KBM-7 (cell line): ENCODE data around the gene SUSD6.

Experiments
- DNase-seq: peaks from one replicate; pipeline ENCODE4 v3.0.0-alpha.2; 2015
- in situ Hi-C: fragments of 300-500 bp; cut with MboI; formaldehyde crosslinking; loops from 2 replicates; pipeline ENCODE4 v1.14.3; 2020; ENCODE audit warnings: low sequenced_read_pairs, low pct_unique_long_range_greater_than_20kb, mixed read lengths

Gene SUSD6

GRCh38 chr14:69615496-69616407 is 4.4 kb downstream of the SUSD6 start:
- in situ Hi-C loops: no loop called here
- peak; percentile 81 for DNase-seq

DNA sequence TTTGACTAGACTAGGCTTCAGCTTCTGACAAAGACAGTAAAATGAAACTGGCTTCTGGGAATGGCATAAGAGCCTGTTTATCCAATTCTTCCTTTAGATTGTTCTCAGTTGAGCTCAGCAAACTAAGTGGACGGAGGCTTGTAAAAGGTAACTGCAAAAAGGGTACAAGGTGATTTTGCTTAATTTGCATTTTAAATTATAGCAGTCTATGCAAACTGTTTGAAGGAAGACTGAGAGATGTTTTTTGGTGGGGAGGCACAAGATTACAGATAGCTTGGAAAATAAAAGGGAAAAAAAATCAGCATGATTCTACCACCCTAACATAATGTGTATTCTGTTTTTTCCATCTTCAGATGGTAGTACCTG is 5.0 kb downstream of the SUSD6 start:
- in situ Hi-C loops: no loop called here
- DNase-seq: no peak

- in situ Hi-C loops: no loop called here
- DNase-seq: no peak
These were observed 6.4 kb downstream of the SUSD6 start for GRCh38 chr14:69617796-69618195.

- in situ Hi-C loops: no loop called here
These were observed 7.6 kb downstream of the SUSD6 start for GRCh38 chr14:69619012-69619411.

GRCh38 chr14:69620211-69620611 is 8.8 kb downstream of the SUSD6 start:
- DNase-seq: peak; percentile 46
- in situ Hi-C loops: no loop called here

More at GRCh38 chr14:69619012-69619411, 7.6 kb downstream of the SUSD6 start:
- no peak for DNase-seq

DNA sequence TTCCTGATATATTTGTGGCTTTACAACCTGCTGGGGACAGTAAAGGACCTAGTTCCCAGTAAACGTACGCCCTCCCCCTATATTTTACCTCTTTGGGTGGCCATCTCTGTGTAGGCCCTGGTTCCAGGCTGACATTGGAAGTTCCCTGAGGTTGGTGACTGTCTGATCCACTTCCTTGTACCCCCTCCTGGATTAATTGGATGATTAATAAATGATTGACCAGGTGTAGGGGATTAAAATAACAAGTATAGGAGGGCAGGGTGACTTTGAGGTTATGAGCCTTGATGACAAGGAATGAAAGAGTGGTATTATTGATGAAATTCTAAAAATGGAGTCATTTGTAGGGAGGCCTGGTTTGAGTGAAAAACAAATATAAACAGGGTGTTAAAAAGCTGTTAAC is 9.6 kb downstream of the SUSD6 start:
- DNase-seq: no peak
- in situ Hi-C loops: no loop called here

DNA sequence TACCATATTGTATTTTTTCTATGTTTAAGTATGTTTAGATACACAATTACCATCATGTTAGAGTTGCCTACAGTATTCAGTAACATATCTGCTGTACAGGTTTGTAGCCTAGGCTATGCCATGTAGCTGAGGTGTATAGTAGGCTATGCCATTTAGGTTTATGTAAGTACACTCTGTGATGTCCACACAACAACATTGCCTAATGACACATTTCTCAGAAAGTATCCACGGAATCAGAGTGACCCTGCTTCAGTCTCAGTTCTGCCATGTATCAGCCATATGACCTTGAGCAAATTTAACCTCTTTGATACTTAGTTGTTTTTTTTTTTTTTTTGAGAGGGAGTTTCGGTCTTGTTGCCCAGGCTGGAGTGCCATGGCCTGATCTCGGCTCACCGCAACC is 12.7 kb downstream of the SUSD6 start:
- in situ Hi-C loops: no loop called here
- DNase-seq: no peak

DNA sequence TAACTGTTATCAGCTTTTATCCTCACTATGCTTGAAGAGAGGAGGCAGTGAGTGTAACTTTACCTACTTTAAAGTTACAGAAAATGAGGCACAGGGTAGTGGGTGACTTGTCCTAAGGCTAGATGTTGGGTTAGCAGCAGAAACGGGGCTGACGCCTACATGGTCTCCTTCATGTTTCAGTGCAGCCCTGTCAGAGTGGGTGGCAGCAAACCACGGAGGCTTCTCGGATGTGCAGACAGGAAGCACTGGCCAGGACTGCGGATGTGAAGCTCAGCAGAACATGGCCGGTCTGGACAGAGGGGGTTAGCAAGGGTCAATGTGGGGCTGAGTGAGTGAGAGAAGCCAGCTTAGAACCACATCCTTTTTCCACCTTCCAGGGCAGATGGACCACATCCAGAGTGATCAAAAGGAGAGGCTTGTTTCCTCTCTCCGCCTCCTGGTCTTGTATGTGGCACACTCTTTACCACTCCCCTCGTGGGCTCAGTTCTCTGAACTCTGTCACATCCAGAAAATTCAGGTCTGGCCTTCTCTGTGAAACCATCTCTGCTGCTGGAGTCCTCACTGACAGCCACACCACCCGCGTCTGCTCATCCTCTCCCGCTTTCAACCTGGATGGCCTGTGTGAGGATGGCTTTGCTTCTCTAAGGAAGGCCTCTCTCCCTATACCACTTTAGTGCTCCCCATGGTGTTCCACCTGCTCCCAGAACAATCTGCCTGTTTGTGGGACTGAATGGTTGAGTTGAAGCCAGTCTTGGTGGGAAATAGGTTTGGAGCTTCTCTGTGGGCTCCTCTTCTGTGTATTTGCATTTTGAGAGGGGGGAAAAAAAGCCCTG is 14.1 kb downstream of the SUSD6 start:
- peak; percentile 76 for DNase-seq
- in situ Hi-C loops: no loop called here

DNA sequence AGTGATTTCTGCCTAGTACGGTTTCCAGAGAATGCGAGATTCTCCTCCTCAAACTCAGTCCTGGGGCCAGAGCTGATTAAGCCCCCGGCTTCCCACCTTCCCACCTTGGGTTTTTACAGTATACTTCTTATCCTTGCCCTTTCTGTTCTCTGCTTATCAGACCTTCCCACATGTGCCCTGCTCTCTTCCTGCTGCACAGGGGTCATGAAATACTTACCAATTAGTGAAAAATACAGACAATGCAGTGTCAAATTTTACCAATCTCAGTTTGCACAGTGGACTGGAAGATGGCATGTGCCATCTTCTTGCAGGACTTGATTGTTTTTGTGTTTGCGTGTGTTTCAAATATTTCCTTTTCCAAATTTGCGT is 14.7 kb downstream of the SUSD6 start:
- no peak for DNase-seq
- in situ Hi-C loops: no loop called here

- in situ Hi-C loops: no loop called here
- DNase-seq: no peak
These were observed 18.1 kb downstream of the SUSD6 start for GRCh38 chr14:69629225-69630127.

DNA sequence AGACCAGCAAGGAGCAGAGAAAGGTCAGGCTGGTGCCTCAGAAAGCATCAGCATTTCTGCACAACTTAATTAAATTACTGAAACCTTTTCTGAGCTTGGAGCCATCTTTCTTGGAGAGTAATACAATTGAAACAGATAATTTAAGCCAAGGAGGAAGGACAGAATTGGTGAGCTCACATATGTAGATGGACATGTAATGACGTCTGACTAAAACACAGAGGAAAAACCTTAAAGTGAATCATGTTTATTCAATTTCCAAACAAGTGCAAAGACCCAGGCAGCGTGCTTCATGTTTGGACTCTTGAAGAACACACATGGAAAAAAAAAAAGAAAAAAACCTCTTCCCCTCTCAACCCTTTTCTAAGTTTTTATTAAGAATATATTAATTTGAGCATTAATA is 19.0 kb downstream of the SUSD6 start:
- DNase-seq: no peak
- in situ Hi-C loops: no loop called here

DNA sequence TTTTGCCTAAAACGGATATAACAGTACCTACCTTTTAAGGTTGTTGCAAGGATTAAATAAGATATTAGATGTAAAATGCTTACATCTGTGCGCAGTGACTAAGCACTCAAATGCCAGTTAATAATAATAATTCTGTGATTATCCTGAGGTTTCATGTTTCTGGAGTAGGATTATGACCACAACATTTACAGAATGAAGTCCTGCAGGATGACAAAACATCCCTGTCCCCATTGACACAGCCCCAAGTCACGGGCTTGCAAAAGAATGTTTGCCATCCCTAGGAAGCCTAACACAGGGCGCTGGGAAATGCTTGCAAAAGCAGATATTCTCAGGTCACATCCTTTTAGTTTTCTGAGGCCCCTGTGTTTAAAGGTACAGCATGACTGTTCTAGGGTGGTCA is 20.1 kb downstream of the SUSD6 start:
- no peak for DNase-seq
- in situ Hi-C loops: no loop called here

DNA sequence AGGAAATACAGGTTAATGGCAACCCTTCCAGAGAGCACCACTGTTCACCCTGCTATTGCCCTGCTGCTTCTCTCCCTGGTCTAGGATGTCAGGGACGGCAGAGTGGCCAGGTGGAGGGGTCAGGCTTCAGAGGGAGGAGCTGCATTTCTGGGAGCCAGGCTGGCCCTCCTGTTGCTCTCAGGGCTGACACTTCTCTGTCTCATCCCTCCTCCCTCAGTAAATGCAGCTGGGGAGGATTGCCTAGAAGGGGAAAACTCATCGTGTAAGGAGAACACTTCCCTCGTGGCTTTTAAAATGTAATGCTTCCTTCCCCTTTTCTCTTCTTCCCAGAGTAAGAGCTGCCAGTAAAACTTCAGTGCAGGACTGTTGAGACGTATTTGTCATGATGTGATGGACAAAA is 20.8 kb downstream of the SUSD6 start:
- in situ Hi-C loops: no loop called here
- peak; percentile 67 for DNase-seq

DNA sequence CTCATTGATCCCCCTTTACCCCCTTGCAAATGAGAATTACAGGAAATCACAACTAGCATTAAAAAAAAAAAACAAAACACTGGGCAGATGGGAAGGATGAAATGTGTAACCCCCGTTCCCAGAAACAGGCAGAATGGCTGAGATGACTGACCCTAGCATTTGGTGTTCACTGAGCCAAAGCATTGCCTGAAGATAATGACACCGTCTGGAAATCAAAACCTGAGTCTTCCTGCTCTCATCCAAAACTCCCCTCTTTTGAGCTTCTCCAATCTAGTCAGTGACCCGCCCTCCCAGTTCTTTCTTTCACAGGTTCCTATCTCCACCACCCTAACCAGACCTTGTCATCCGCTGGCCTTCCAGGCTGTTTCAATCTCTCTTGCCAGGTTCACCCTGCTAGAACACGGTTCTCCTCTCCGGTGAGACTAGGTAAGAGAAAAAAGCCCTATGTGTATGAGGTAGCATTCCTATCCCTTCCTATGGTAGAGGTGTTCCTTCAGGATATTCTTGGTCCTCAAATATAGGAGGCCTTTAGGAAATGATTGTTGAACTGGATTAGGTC is 21.3 kb downstream of the SUSD6 start:
- in situ Hi-C loops: no loop called here
- no peak for DNase-seq

- in situ Hi-C loops: no loop called here
- no peak for DNase-seq
These were observed 21.8 kb downstream of the SUSD6 start for GRCh38 chr14:69633238-69633637.

DNA sequence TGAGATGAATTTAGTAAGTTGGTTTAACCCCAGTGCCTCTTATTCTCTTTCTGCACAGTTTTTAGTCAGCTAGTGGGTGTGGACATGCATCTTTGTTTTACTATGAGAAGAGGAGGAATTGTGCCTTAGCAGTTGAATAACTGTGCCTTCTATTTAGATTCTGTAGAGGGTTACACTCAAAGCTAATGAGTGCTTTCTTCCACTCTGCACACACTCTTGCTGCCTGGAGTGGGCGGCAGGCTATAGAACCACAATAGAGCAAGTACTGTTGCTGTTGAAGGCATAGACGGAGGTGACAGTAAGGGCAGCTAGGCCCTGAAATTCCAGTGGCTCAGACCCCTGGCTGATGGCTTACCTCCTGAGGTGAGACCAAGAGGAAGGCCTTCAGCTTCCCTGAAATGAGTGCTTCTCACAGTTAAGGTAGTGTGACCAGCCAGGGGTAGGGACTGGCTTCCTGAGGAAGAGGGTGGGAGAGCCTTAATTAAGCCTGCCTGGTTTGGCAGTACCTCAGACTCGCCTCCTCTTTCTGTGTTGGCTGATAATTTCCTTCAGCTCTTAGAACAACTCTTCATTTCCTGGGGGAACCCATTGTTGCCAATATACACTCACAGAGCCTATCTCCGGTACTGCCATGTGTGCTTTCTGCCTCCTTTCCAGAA is 24.7 kb downstream of the SUSD6 start:
- in situ Hi-C loops: no loop called here
- peak; percentile 51 for DNase-seq

DNA sequence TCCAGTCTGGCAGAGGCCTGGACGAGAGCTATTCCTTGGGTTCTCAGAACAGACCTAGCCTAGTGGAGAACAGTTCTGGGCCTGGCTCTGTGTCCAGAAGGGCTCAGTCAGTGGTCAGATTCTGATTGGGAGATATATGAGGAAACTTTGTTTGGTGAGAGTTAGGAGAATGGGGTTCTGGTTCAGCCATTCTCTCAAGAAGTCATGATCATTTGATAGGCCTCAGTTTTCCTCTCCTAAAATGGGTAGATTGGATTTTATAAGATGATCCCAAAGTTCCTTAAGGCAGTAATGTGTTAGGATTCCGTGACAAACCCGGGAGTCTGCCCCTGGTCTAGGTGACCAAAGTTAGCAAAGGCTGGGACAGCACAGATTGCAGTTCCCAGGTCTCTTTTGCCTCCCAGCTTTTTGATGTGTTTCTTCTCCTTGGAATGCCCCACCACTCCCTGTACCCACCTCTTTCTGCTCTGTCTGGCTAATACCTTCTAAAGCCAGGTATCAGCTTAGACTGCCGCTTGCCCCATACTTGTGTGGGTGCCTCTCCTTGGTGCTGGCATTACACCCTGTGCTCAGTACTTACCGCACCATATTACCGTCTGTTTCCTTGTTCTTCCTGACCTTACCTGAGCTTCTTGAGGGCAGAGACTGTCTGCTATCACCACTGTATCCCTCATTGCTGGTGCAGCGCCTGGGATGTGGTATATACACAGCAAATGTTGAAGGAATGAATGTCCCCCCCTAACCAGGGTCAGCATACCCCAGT is 25.5 kb downstream of the SUSD6 start:
- DNase-seq: no peak
- in situ Hi-C loops: no loop called here

DNA sequence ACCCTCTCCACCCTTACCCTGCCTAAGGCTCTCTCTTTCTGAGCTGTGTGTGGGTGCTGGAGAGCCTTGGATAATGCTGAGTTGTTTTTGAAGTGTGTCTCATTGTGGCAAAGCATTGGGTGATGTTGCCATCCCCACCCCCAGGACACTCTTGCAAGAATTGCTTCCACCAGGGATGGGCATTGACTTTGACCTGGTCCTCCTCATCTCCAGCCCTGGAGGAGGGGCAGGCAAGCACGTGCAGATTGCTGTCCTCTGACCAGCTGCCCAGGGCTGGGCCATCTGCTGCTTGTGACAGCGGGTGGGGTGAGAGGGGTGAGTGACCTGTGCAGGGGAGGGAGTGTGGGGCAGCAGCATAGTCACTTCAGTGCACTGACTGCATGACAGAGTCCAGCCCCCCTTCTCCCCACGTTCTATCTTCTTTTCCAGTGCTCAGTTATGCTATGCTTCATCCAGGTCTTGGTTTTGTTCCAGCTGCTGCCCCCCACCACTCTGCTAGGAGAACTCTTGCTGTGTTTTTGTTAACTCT is 26.2 kb downstream of the SUSD6 start:
- DNase-seq: no peak
- in situ Hi-C loops: no loop called here
